Prostate gland (tissue), 2 donors: Measurements from ENCODE around the gene PPP1R14B. TPM values are rescaled to one million over a fixed set of nuclear protein-coding genes. Genes with fewer than 3 reads are reported as not detected.

Experiments used
- DNase-seq: peaks from one replicate; pipeline ENCODE4 v3.0.0-alpha.2; 2019; ENCODE audit warnings: low spot score
- H3K27ac ChIP-seq, 2 donors: fragments of 200-600 bp; sonication (generic); 2 replicates each; pipeline ENCODE4 v1.5.1; 2017 to 2019
- H3K27me3 ChIP-seq: fragments of 200-600 bp; sonication (generic); replicated peaks from 2 replicates; pipeline ENCODE4 v1.5.1; 2019; ENCODE audit not compliant: insufficient read depth
- H3K36me3 ChIP-seq, 2 donors: fragments of 200-600 bp; sonication (generic); 1 replicate in 1 of 2; 2 replicates in 1 of 2; pipeline versions ENCODE4 v1.5.1 to v1.8.1; 2017 to 2019
- H3K4me1 ChIP-seq: fragments of 200-600 bp; sonication (generic); replicated peaks from 2 replicates; pipeline ENCODE4 v1.5.1; 2019
- H3K4me3 ChIP-seq, 2 donors: fragments of 200-600 bp; sonication (generic); 2 replicates each; pipeline ENCODE4 v1.5.1; 2017 to 2019
- H3K9me3 ChIP-seq: fragments of 200-600 bp; sonication (generic); 2 replicates; pipeline ENCODE4 v1.5.1; 2017
- POLR2A ChIP-seq: fragments of 450-650 bp; IDR thresholded peaks from one replicate; pipeline ENCODE4 v1.6.1; 2016; ENCODE audit warnings: antibody characterized with exemption, mild to moderate bottlenecking
- POLR2AphosphoS5 ChIP-seq: sonication (generic); formaldehyde crosslinking; IDR thresholded peaks from one replicate; pipeline ENCODE4 v1.6.1; 2017; ENCODE audit warnings: antibody characterized with exemption
- WGBS: methylation state at CpG from one replicate; pipeline ENCODE4 v1.1.5; 2018; 5-methylcytosine and 5-hydroxymethylcytosine counted together
- intact Hi-C: fragments of 100-400 bp; cut with DNase I; formaldehyde crosslinking; loops from one replicate; pipeline ENCODE4 v1.14.2; 2022
- total RNA-seq, 2 donors: library from RNA; depleted of rRNA; stranded (reverse); fragments of >200 nt; gene quantifications; one replicate each; pipeline ENCODE4 v1.1.0, GENCODE V29; 2016
- TF ChIP-seq, protein P1 (sequence below), 4 experiments: fragments of 200-600 bp in 2 of 4; fragments of 450-650 bp in 2 of 4; sonication (generic) in 2 of 4; IDR thresholded peaks; 1 replicate in 3 of 4; 2 replicates in 1 of 4; pipeline ENCODE4 v1.5.1; 2016 to 2019; ENCODE audit warnings: antibody characterized with exemption in 4 of 4, mild to moderate bottlenecking in 2 of 4, moderate library complexity in 2 of 4

Gene PPP1R14B
- total RNA-seq, 2 donors from 2014 or later = 60.5 to 69.3 TPM

GRCh38 chr11:64263947-64264317, 17.2 kb upstream of the PPP1R14B start:
- H3K36me3 ChIP-seq = peaks cover 0 to 11% of the 10 kb centered on the region in 2 donors
- TF ChIP-seq, protein P1, sequence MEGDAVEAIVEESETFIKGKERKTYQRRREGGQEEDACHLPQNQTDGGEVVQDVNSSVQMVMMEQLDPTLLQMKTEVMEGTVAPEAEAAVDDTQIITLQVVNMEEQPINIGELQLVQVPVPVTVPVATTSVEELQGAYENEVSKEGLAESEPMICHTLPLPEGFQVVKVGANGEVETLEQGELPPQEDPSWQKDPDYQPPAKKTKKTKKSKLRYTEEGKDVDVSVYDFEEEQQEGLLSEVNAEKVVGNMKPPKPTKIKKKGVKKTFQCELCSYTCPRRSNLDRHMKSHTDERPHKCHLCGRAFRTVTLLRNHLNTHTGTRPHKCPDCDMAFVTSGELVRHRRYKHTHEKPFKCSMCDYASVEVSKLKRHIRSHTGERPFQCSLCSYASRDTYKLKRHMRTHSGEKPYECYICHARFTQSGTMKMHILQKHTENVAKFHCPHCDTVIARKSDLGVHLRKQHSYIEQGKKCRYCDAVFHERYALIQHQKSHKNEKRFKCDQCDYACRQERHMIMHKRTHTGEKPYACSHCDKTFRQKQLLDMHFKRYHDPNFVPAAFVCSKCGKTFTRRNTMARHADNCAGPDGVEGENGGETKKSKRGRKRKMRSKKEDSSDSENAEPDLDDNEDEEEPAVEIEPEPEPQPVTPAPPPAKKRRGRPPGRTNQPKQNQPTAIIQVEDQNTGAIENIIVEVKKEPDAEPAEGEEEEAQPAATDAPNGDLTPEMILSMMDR (IDR thresholded peaks at IDR 0.05) = no peak
- no peak for TF ChIP-seq POLR2A
- TF ChIP-seq POLR2AphosphoS5 = no peak
- WGBS = 90% methylated on average over 8 of the region's 8 CpGs

GRCh38 chr11:64263021-64263946, 16.5 kb upstream of the PPP1R14B start:
- TF ChIP-seq POLR2AphosphoS5 (no peak), POLR2A (no peak)
- TF ChIP-seq, protein P1 (IDR thresholded peaks at IDR 0.05) = no peak
- intact Hi-C loops = no loop called here
- Histone ChIP-seq H3K27me3 (no peaks in the 10 kb centered on the region), H3K4me3 (no peak overlapping the region), H3K9me3 (no peaks in the 10 kb centered on the region), H3K36me3 (peaks cover 0 to 18% of the 10 kb centered on the region in 2 donors), H3K27ac (no peak overlapping the region), H3K4me1 (no peaks in the 10 kb centered on the region)
- WGBS = 86% methylated on average over 29 of the region's 29 CpGs
- no peak for DNase-seq

More at GRCh38 chr11:64263947-64264317, 17.2 kb upstream of the PPP1R14B start:
- intact Hi-C loops = no loop called here
- DNase-seq = no peak
- Histone ChIP-seq H3K9me3 (no peaks in the 10 kb centered on the region), H3K27me3 (no peaks in the 10 kb centered on the region), H3K27ac (no peak overlapping the region), H3K4me3 (no peak overlapping the region), H3K4me1 (peaks cover 6% of the 10 kb centered on the region)

GRCh38 chr11:64262271-64263002, 15.7 kb upstream of the PPP1R14B start:
- WGBS = 94% methylated on average over 40 of the region's 42 CpGs
- intact Hi-C loops = no loop called here
- peaks cover 0 to 19% of the 10 kb centered on the region in 2 donors for H3K36me3 ChIP-seq
- H3K27me3 ChIP-seq = no peaks in the 10 kb centered on the region
- TF ChIP-seq, protein P1 (IDR thresholded peaks at IDR 0.05) = no peak
- no peak for TF ChIP-seq POLR2AphosphoS5
- no peak for TF ChIP-seq POLR2A
- no peak overlapping the region for H3K27ac ChIP-seq
- H3K4me1 ChIP-seq = no peaks in the 10 kb centered on the region
- H3K9me3 ChIP-seq = no peaks in the 10 kb centered on the region
- H3K4me3 ChIP-seq = no peak overlapping the region
- no peak for DNase-seq

DNA sequence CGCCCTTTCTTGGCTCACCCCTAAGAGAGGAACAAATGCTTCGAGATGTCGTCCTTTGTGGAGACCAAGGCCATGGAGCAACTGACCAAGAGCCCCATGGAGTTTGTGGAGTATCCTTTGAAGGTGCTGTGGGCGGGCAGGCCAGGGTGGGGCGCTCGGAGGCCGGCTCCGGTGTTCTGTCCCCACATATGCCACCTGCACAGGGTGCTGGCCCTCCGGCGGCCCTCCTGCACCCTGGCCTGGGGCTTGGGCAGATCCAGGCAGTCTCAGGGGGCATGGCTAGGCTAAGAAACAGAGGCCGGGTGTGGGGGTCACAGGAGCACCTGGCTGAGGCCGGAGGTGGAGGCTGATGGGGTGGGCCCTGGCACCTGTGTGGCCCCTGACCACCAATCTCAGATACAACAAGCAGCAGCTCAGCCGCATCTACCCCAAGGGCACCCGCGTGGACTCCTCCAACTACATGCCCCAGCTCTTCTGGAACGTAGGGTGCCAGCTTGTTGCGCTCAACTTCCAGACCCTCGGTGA, 14.9 kb upstream of the PPP1R14B start:
- intact Hi-C loops = no loop called here
- H3K4me1 ChIP-seq = no peaks in the 10 kb centered on the region
- WGBS = 91% methylated on average over 18 of the region's 18 CpGs
- no peak for DNase-seq
- H3K4me3 ChIP-seq = no peak overlapping the region
- H3K27ac ChIP-seq = no peak overlapping the region
- TF ChIP-seq, protein P1 (IDR thresholded peaks at IDR 0.05) = no peak
- TF ChIP-seq POLR2A = no peak
- no peak for TF ChIP-seq POLR2AphosphoS5
- H3K9me3 ChIP-seq = no peaks in the 10 kb centered on the region
- H3K36me3 ChIP-seq = peaks cover 0 to 19% of the 10 kb centered on the region in 2 donors
- no peaks in the 10 kb centered on the region for H3K27me3 ChIP-seq
